ENCODE results near the gene C12orf56.
"Not testable (repeated sequence)": the region's sequence is repeated elsewhere in the genome, so short reads cannot be mapped to it uniquely, and the experiment has no call there.

The C12orf56 gene

GRCh38 chr12:64385468-64385867 lies 5.1 kb downstream of the C12orf56 start:
- DNase-seq: no peak

- no peak for DNase-seq
These were observed 5.5 kb downstream of the C12orf56 start for GRCh38 chr12:64385019-64385418.

GRCh38 chr12:64383675-64384074 lies 6.9 kb downstream of the C12orf56 start:
- DNase-seq: no peak

GRCh38 chr12:64362721-64363305 lies 27.7 kb downstream of the C12orf56 start:
- no peak for DNase-seq

- DNase-seq: not testable (repeated sequence)
These were observed 29.4 kb downstream of the C12orf56 start for GRCh38 chr12:64361173-64361572.

GRCh38 chr12:64356209-64356608 lies 34.3 kb downstream of the C12orf56 start:
- not testable (repeated sequence) for DNase-seq

- no peak for DNase-seq
These were observed 38.4 kb downstream of the C12orf56 start for GRCh38 chr12:64352181-64352580.

GRCh38 chr12:64351265-64351664 lies 39.3 kb downstream of the C12orf56 start:
- no peak for DNase-seq

GRCh38 chr12:64347630-64348029 lies 42.9 kb downstream of the C12orf56 start:
- no peak for DNase-seq

GRCh38 chr12:64344631-64345030 lies 45.9 kb downstream of the C12orf56 start:
- not testable (repeated sequence) for DNase-seq

- DNase-seq: not testable (repeated sequence)
These were observed 50.0 kb downstream of the C12orf56 start for GRCh38 chr12:64340546-64340945.

GRCh38 chr12:64335886-64336466 lies 54.6 kb downstream of the C12orf56 start:
- DNase-seq: no peak

- DNase-seq: no peak
These were observed 57.6 kb downstream of the C12orf56 start for GRCh38 chr12:64332938-64333337.

GRCh38 chr12:64332296-64332695 lies 58.3 kb downstream of the C12orf56 start:
- DNase-seq: no peak

GRCh38 chr12:64329031-64329710 lies 61.4 kb downstream of the C12orf56 start:
- DNase-seq: not testable (repeated sequence)

- DNase-seq: no peak
These were observed 65.5 kb downstream of the C12orf56 start for GRCh38 chr12:64325055-64325454.

GRCh38 chr12:64323476-64324225 lies 66.9 kb downstream of the C12orf56 start:
- DNase-seq: no peak

GRCh38 chr12:64323006-64323405 lies 67.6 kb downstream of the C12orf56 start:
- DNase-seq: no peak

GRCh38 chr12:64320611-64321010 lies 69.9 kb downstream of the C12orf56 start:
- no peak for DNase-seq

GRCh38 chr12:64319540-64320225 lies 70.9 kb downstream of the C12orf56 start:
- not testable (repeated sequence) for DNase-seq

GRCh38 chr12:64318605-64319004 lies 72.0 kb downstream of the C12orf56 start:
- DNase-seq: no peak

- no peak for DNase-seq
These were observed 78.7 kb downstream of the C12orf56 start for GRCh38 chr12:64311877-64312276.

- DNase-seq: no peak
These were observed 86.0 kb downstream of the C12orf56 start for GRCh38 chr12:64304571-64304970.

Measured in DMS79 (cell line).